Cerebellar nuclear complex (tissue), 1 donor: ENCODE results near the gene ASGR2.
A peak's percentile ranks its signal among the peaks of the same experiment; 100 is the strongest.
"Not testable (repeated sequence)": the region's sequence is repeated elsewhere in the genome, so short reads cannot be mapped to it uniquely, and the experiment has no call there.

ENCODE experiments used
- DNase-seq, 2 experiments: peaks; one replicate each; lab custom pipeline; 2025; lab: John Stamatoyannopoulos, UW

The ASGR2 gene, protein sequence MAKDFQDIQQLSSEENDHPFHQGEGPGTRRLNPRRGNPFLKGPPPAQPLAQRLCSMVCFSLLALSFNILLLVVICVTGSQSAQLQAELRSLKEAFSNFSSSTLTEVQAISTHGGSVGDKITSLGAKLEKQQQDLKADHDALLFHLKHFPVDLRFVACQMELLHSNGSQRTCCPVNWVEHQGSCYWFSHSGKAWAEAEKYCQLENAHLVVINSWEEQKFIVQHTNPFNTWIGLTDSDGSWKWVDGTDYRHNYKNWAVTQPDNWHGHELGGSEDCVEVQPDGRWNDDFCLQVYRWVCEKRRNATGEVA

DNA sequence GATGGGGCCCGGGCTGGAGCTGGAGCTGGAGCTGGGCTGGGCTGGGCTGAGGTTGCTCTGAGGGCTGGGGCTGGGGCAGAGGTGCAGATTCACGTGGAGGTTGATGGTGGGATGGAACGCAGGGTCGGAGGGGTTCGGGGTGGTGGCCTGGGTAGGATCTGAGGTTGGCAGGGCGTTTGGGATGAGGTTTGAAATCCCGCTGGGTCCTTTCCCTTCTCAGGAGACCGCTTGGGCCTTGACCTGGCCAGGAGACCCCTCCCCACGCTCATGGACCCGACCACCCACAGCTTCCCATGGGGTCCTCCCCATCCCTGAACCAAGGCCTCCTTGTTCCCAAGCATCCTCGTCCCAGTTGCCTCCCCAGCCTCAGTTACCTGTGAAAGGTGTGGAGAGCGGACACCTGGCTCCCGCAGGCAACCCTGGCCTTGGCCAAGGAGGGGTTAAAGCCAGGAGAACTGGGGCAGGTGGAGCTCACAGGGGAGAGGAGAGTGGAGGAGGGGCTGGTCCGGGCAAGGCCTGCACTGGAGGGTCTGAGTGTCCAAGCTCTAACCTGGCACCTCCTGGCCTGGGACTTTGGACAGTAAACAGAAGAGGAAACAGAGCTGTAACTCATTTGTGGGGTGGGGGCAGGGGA is at the start of gene ASGR2:
TSS of gene ASGR2 (minus strand) at position 582 of the 634 bp plus-strand sequence. CDS start 582 bp downstream, outside the sequence.
- DNase-seq: no peak

DNA sequence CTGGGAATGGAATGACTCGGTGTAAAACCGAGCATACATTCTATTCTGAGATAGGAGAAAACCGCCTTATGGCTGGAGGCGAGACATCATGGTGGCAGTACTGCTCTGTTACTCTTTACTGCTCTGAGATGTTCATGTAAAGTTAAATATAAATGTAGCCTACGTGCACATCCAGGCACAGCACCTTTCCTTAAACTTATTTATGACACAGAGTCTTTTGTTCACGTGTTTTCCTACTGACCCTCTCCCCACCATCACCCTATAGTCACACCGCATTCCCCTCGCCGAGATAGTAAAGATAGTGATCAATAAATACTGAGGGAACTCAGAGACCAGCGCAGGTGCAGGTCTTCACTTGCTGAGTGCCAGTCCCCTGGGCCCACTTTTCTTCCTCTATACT is 44.9 kb upstream of the ASGR2 start:
- DNase-seq: not testable (repeated sequence)

DNA sequence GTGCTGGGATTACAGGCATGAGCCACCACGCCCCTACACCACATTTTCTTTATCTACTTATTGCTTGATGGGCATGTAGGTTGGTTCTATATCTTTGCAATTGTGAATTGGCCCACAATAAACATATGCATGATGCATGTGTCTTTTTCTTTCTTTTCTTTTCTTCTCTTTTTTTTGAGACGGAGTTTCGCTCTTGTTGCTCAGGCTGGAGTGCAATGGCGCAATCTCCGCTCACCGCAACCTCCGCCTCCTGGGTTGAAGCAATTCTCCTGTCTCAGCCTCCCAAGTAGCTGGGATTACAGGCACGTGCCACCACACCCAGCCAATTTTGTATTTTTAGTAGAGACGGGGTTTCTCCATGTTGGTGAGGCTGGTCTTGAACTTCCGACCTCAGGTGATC is 43.8 kb upstream of the ASGR2 start:
- not testable (repeated sequence) for DNase-seq

DNA sequence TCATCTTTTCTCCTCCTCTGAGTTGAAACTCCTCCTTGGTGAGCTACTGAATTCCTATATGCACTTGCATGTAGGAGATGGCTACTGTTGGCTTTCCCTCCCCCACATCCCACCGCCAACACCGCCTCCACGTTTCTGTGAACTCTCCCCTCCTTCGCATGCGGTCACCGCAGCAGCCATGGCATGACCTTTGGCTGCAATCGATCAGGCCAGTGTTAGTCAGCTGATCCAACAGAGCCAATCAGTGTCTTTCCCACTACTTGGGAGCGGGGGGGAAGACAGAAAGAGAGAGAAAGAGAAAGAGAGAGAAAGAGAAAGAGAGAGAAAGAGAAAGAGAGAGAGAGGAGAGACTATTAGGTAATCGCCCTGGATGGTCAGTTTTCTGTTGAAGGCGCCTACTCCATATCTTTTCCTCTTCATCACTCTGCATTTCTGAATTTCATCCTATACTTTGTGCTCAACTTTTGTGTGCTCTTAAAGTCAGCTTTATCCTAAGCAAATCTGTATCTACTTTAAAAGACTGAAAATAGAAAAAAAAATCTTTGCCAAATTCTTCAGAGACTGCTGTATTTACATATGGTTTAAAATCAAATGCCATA is 41.8 kb upstream of the ASGR2 start:
- DNase-seq: no peak

DNA sequence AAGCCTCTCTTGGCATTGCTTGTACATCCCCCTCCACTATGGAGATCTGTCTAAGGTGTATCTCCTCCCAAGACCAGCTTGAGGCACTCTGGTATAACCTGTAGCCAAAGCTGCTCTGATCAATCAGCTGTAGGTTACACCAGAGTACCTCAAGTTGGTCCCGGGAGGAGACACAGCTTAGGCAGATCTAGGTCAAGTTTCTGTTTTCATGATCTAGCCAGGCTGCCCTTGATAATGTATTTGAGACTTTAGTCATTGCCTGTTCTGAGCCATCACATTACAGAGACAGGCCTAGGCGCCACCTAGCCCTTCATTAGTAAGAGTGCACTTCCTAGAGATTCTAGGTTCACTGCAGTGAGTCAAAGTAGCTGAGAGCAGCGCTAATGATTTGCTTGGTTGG is 33.1 kb upstream of the ASGR2 start:
- DNase-seq: no peak

DNA sequence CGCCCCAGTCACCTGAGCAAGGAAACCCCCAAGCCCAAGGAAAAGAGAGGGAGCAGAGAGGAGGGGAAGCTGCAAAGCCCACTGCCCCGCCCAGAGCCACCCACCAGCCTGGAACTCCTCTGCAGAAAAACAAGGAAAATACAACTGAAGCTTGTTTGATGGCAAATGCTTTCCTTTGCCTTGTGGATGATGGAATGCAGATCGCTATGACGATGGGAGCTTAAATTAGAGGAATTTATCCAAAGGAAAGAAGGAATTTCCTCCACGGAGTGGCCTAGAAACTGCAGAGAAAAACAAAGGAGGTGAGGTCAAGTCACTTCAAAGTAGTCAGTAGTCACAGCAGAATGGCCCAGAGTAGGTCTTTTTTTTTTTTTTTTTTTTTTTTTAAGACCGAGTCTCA is 31.5 kb upstream of the ASGR2 start:
- no peak for DNase-seq

DNA sequence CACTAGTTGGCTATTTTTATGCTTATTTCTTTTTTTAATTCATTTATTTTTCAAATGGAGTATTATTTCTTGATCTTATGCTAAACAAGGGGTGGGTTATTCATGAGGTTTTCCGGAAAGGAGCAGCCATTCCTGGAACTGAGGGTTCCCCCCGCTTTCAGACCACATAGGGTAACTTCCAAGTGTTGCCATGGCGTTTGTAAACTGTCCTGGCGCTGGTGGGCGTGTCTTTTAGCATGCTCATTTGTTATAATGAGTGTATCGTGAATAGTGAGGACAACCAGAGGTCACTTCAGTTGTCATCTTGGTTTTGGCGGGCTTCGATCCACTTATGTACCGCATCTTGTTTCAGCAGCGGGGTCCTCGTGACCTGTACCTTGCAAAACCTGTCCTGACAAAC is 29.6 kb upstream of the ASGR2 start:
- DNase-seq: no peak

DNA sequence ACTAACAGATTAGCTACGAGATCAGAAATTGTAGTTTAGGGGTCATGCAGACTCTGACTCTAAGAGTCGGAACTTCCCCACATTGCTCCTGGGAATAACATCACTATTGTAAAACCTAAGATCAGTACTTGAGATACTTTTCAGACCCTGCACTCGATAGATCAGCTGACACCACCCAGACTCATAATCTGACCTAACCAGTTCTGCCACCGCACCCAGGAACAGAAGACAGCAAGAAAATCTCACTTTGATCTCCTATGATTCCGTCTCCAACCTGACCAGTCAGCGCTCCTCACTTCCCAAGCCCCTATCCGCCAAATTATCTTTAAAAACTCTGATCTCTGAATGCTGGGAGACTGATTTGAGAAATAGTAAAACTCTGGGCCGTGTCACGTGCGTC is 27.2 kb upstream of the ASGR2 start:
- DNase-seq: no peak

DNA sequence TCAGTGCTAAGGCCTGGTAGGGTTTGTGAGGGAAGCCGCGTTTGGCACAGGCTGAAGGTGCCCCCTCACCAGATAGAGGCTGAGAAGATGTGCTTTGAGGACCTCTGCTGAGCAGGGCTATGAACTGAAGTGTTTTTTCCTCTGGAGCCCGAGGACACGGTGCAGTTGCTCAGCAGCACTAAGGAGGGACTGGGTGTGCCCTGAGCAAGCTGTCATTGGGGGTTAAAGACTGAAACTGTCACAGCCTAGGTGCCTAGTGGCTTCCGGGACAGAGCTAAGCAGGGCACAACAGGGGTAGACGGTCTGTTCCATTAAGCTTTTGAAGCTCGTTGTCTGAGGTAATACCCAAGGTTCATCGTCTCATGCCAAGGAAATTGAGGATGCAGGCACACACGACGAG is 24.8 kb upstream of the ASGR2 start:
- no peak for DNase-seq

DNA sequence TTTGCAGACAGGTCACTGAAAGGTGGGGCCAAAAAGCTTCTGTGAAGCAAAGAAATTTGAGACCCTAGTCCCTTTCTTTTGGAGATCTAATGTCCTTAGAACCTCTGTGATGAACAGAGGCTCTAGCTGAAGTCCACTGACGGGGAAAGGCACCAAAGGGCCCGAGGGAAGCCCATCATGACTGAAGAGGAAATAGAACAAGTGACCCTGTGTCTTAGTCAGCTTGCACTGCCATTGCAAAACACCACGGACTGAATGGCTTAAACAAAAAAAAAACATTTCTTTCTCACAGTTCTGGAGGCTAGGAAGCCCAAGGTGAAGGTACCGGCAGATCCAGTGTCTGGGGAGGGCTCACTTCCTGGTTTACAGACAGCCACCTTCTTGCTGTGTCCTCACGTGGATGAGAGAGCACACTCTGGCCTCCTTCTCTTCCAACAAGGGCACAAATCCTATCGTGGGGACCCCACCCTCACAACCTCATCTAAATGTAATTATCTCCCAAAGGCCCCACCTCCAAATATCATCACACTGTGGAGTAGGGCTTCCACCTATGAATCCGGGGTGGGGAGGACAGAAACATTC is 24.3 kb upstream of the ASGR2 start:
- DNase-seq: no peak

DNA sequence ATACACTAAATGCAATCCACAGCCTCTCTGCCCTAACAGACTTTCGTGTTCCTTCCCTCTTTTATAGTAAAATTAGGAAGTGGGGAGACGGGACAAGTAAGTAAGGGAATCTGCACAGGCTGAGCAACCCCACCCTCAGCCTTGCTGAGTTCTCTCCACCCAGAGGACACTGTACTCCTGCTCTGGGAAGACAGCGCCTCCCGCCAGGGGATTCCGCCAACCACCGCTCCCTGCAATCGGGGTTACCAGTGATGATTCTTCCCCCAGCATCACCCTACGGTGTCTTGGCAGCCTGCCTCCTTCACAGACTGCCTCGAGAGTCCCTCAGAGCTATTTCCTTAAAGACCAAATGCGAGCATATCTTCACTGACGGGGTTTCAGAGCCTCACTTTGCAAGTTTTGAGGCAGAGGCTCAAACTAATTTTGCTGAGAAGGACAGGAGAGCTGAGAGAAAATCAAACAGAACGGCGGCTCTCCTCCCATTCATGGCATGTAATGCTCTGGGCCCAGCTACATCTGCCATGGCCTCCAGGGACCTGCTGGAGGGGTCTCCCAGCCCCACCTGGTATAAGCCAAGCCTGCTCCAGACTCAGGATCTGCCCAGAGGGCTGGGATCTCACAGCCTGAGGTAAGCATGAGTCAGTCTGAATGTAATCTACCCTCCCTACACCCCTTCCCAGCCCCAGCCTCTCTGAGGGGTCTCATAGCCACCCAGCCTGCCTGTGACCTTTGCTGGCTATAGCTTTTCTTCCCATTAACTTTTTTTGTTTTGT is 22.7 kb upstream of the ASGR2 start:
- DNase-seq: no peak

DNA sequence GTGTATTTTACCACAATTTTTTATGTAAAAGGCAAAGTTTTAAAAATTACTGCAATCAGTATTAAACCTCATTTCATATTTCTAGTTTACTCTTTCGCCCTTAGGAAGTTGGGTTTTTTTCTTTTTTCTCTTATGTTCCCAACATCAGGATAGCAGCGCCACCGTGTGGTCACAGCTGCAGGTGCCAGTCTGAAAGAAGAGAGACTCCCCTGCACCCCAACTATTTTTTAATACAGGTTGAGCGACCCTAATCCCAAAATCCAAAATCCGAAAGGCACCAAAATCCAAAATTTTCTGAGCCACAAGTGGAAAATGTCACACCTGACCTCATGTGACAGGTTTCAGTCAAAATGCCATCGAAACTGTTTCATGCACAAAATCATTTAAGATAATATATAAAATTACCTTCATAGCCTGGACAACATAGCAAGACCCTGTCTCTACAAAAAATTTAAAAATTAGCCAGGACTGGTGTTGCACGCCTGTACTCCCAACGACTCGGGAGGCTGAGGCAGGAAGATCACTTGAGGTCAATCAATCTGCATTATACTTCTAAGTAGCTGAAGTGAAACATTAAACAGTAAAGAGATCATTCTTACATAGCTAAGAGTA is 21.8 kb upstream of the ASGR2 start:
- peak in 1 of 2 experiments; percentile 15 for DNase-seq

DNA sequence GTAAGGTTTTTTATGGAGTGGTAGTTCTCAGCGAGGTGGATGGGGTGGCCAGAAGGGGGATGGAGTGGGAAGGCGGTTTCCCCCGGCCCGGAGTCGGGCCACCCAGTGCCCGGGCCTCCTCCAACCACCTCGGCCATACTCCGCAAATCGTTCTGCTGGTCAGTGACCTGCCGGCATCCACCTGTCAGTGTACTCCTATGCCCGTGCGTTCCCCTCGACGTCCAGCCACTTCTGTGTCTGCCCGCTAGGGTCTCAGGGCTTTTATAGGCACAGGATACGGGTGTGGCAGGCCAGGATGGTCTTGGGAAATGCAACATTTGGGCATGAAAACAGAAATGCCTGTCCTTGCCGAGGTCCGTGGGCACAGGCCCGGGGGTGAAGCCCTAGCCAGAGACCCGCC is 19.3 kb upstream of the ASGR2 start:
- DNase-seq: no peak

DNA sequence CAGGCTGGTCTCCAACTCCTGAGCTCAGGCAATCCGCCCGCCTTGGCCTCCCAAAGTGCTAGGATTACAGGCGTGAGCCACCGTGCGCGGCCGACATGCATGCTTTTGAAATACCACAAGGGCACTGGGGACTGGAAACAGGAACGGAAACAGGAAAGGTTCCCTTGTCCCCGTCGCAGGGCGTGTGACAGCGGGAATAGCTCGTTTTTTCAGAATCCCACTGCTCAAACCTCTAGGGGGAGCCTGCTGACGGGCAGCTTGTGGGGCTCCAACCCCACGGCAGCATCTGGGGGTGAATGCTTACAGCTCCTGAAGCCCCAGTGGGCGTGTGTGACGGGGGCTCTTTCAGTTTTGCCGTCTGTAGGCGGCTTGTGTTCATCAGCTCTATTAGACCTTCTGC is 18.8 kb upstream of the ASGR2 start:
- no peak for DNase-seq

DNA sequence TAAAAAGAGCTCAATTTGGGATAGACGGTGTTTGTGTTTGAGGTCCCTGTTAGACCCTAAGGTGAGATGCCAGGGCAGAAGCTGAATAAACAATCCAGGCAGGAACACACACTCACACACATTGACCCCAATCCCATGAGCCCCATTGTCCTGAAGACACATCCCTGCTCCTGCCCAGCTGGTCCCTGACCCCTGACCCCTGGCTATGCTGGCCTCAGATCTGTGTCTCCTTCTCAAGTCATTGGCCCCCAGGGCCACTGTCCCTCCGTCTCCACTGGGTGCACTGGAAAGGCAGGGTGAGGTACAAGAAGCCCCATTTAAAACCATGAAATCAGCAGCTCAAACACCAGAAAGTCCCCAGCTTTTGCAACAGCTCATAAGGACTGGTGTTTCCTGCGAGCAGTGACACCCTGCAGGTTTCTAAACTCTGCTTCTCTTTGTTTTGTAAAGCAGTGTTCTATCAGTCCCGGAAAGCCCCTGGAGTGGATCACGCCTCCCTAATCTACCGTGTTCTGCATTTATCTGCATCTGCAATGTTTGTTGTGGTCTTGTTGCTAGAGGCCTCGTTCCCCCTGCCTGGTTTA is 18.0 kb upstream of the ASGR2 start:
- DNase-seq: no peak

DNA sequence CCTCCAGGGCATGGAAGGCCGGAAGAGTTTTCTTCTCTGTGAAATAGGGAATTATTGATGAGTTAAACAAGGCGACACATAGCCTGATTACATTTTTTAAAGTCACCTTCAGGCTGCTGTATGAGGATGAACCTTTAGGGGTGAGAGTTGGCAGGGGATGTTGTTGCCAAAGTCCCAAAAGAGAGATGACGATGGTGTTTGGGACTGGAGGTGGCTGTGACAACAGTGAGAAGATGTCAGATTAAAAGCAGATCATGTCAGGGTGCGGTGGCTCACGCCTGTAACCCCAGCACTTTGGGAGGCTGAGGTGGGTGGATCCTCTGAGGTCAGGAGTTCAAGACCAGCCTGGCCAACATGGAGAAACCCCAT is 16.8 kb upstream of the ASGR2 start:
- DNase-seq: no peak

DNA sequence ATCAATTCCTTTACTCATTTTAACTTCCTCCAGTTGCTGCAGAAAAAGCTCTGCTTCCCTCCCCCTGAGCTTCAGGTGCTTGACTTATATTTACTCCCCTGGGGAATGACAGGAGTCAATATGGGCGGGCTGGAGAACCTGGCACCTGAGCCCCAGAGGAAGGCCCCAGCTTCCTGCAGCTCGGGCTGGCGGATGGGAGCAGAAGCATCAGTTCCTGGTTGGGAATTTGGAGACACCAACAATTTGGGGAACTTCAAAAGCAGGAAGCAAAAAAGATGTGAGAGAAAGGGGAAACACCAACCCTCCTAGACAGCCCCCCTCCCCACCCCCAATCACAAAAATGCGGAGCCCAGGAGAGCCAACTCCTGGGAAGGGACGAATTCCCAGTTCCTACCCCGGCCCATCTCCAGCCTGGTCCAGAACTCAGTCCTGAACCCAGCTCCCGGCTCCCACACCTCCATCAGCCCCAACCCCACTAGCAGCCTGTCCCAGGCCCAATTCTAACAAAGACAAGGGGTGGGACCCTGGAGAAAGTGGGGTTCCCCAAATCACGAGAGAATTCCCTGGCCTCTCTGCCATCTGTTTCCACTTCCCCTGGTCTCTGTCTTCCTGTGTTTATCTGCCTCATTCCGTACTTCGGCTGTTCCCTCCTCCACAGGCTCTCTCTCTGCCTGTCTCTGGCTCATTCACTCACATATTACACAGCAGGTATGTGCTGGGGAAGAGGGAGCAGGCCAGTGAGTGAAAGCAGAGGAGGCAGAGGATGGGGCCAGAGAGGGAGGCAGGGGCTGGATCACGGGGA is 16.2 kb upstream of the ASGR2 start:
- no peak for DNase-seq

DNA sequence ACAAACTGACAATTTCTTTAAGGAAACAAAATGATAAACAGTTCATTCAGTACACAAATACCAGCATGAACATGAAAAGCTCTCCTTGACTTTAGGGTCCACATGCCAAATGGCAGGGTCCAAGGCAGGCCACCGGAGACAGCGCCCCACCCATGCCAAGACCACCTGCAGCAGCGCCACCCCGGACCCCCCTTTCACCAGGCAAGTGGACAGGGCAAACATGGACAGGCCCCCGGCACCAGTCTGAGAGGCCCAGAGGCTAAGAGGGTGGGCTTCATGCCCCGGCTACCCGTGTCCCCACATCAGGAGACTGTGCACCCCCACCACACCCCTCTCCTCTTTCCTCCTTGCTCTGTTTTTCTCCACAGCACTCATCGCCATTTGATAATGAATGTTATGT is 14.7 kb upstream of the ASGR2 start:
- no peak for DNase-seq

DNA sequence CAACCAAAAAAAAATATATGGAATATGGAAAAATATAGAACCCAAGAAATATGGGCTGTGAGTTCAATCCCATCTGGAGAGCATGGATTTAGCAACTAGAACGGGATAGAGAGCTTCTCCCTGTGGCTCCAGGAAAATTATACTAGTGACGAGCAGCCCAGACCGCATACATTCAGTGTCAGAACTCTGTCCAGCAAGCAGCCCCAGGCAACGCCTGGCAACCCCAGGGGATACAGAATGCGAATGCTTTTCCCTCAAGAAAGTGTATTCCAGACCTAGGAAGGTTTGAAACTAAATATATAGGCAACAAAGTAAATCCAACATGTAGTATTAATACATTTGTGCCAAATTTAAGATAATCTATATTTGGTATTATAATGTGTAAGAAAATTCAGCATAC is 13.5 kb upstream of the ASGR2 start:
- no peak for DNase-seq

DNA sequence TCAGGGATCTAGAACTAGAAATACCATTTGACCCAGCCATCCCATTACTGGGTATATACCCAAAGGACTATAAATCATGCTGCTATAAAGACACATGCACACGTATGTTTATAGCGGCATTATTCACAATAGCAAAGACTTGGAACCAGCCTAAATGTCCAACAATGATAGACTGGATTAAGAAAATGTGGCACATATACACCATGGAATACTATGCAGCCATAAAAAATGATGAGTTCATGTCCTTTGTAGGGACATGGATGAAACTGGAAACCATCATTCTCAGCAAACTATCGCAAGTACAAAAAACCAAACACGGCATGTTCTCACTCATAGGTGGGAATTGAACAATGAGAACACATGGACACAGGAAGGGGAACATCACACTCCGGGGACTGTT is 12.9 kb upstream of the ASGR2 start:
- not testable (repeated sequence) for DNase-seq

DNA sequence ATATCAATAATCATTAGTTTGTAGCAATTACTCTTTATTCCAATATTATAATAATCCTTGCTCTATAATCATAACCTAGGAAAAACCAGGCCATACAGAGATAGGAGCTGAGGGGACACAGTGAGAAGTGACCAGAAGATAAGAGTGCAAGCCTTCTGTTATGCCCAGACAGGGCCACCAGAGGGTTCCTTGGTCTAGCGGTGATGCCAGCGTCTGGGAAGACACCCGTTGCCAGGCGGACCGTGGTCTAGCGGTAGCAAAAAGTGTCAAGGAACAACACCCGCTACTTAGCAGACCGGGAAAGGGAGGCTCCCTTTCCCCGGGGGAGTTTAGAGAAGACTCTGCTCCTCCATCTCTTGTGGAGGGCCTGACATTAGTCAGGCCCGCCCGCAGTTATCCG is 11.8 kb upstream of the ASGR2 start:
- DNase-seq: not testable (repeated sequence)
